H1 (cell line): Measurements from ENCODE around the gene ZFAND3. TPM values are rescaled to one million over a fixed set of nuclear protein-coding genes. Genes with fewer than 3 reads are reported as not detected.

Experiments
- CTCF ChIA-PET: fragments of 300-600 bp; sonication (Branson Sonifier 250); formaldehyde crosslinking; loops from one replicate; lab custom pipeline; 2021; ENCODE audit not compliant: partially characterized antibody; lab: Charles Lee
- POLR2A ChIA-PET: fragments of 300-600 bp; sonication (Branson Sonifier 250); formaldehyde crosslinking; loops from one replicate; lab custom pipeline; 2021; ENCODE audit warnings: inconsistent platforms; ENCODE audit not compliant: partially characterized antibody; lab: Charles Lee
- DNase-seq, 2 experiments: peaks; one replicate each; pipeline versions ENCODE4 v3.0.0 to v3.0.0-alpha.2; 2010 to 2022; ENCODE audit warnings: low spot score in 2 of 2, low read depth in 1 of 2, mixed read lengths in 1 of 2
- FAIRE-seq: peaks from 2 replicates; lab custom pipeline; 2011; peaks lifted over from hg19 to GRCh38; lab: Jason Lieb, UNC
- H2AFZ ChIP-seq: 2 replicates; pipeline ENCODE4 v1.8.1; 2012; ENCODE audit warnings: low read length, inconsistent platforms
- H2AK5ac ChIP-seq: 2 replicates; pipeline ENCODE4 v1.6.1; 2013; ENCODE audit warnings: low read depth, low read length
- H2BK120ac ChIP-seq: replicated peaks from 2 replicates; pipeline ENCODE3; 2013; ENCODE audit warnings: low read depth, low read length, inconsistent platforms
- H2BK12ac ChIP-seq: 2 replicates; pipeline ENCODE4 v1.6.1; 2013; ENCODE audit warnings: low read depth, low read length
- H2BK15ac ChIP-seq: 2 replicates; pipeline ENCODE4 v1.6.1; 2013; ENCODE audit warnings: low read length
- H2BK20ac ChIP-seq: 2 replicates; pipeline ENCODE4 v1.6.1; 2013; ENCODE audit warnings: low read length
- H2BK5ac ChIP-seq: 2 replicates; pipeline ENCODE4 v1.6.1; 2013; ENCODE audit warnings: low read depth, low read length
- H3K14ac ChIP-seq: 2 replicates; pipeline ENCODE4 v1.6.1; 2013; ENCODE audit warnings: inconsistent platforms; ENCODE audit not compliant: insufficient read length
- H3K18ac ChIP-seq: 2 replicates; pipeline ENCODE4 v1.6.1; 2013; ENCODE audit warnings: low read length; ENCODE audit errors: extremely low read depth
- H3K23ac ChIP-seq: 2 replicates; pipeline ENCODE4 v1.6.1; 2013; ENCODE audit warnings: inconsistent platforms; ENCODE audit not compliant: insufficient read length
- H3K23me2 ChIP-seq: 2 replicates; pipeline ENCODE4 v1.6.1; 2013; ENCODE audit warnings: low read depth, low read length
- H3K27ac ChIP-seq: 2 replicates; pipeline ENCODE4 v1.6.1; 2011; ENCODE audit warnings: low read depth, low read length, inconsistent platforms
- H3K27me3 ChIP-seq, 4 experiments: replicated peaks in 1 of 4; 1 replicate in 1 of 4; 2 replicates in 3 of 4; pipeline versions ENCODE4 v1.6.1 to v1.8.1; 2011 to 2013; ENCODE audit warnings: low read length in 3 of 4, mild to moderate bottlenecking in 3 of 4, inconsistent platforms in 2 of 4, mixed read lengths in 2 of 4, moderate library complexity in 1 of 4; ENCODE audit not compliant: control insufficient read depth in 3 of 4, insufficient read depth in 3 of 4; ENCODE audit errors: extremely low read depth in 1 of 4
- H3K36me3 ChIP-seq, 4 experiments: 2 replicates each; pipeline versions ENCODE4 v1.6.1 to v1.8.1; 2011 to 2013; ENCODE audit warnings: mild to moderate bottlenecking in 4 of 4, low read length in 3 of 4, moderate library complexity in 2 of 4, control low read depth in 1 of 4, inconsistent platforms in 1 of 4; ENCODE audit not compliant: insufficient read depth in 4 of 4, control insufficient read depth in 2 of 4
- H3K4ac ChIP-seq: replicated peaks from 2 replicates; pipeline ENCODE3; 2013; ENCODE audit warnings: low read length, low read depth, mixed read lengths, inconsistent platforms; ENCODE audit not compliant: insufficient read length
- H3K4me1 ChIP-seq, 4 experiments: replicated peaks in 1 of 4; 1 replicate in 1 of 4; 2 replicates in 3 of 4; pipeline versions ENCODE4 v1.6.1 to v1.8.1; 2011 to 2013; ENCODE audit warnings: low read length in 3 of 4, inconsistent platforms in 2 of 4, mixed read lengths in 1 of 4; ENCODE audit not compliant: insufficient read depth in 4 of 4, control insufficient read depth in 3 of 4
- H3K4me2 ChIP-seq, 2 experiments: 2 replicates each; pipeline versions ENCODE4 v1.6.1 to v1.8.1; 2011 to 2013; ENCODE audit warnings: low read depth in 2 of 2, low read length in 2 of 2, control low read depth in 1 of 2, inconsistent platforms in 1 of 2, mild to moderate bottlenecking in 1 of 2; ENCODE audit not compliant: insufficient read depth in 1 of 2
- H3K4me3 ChIP-seq, 4 experiments: fragments of 200-600, 300-600 bp in 1 of 4; sonication (generic), shearing (Covaris generic), sonication (Bioruptor Twin) in 1 of 4; 2 replicates each; pipeline versions ENCODE4 v1.5.1 to v1.8.1; 2011 to 2016; ENCODE audit warnings: low read length in 4 of 4, low read depth in 3 of 4, control low read depth in 2 of 4, inconsistent platforms in 2 of 4, mild to moderate bottlenecking in 2 of 4, mixed read lengths in 1 of 4, moderate library complexity in 1 of 4; ENCODE audit not compliant: insufficient read depth in 2 of 4; ENCODE audit errors: extremely low read depth in 1 of 4
- H3K56ac ChIP-seq: replicated peaks from 2 replicates; pipeline ENCODE3; 2013; ENCODE audit warnings: low read depth, mild to moderate bottlenecking, mixed read lengths, low read length, inconsistent platforms; ENCODE audit not compliant: insufficient read length
- H3K79me1 ChIP-seq: 2 replicates; pipeline ENCODE4 v1.6.1; 2013; ENCODE audit warnings: low read depth, low read length, control low read depth
- H3K79me2 ChIP-seq, 2 experiments: 2 replicates each; pipeline versions ENCODE4 v1.6.1 to v1.8.1; 2012 to 2013; ENCODE audit warnings: low read length in 2 of 2, mild to moderate bottlenecking in 2 of 2, inconsistent platforms in 1 of 2; ENCODE audit not compliant: insufficient read depth in 2 of 2, control insufficient read depth in 1 of 2
- H3K9ac ChIP-seq, 4 experiments: replicated peaks in 1 of 4; 1 replicate in 1 of 4; 2 replicates in 3 of 4; pipeline versions ENCODE4 v1.6.1 to v1.8.1; 2011 to 2013; ENCODE audit warnings: low read depth in 3 of 4, low read length in 3 of 4, control low read depth in 2 of 4, mild to moderate bottlenecking in 2 of 4, moderate library complexity in 2 of 4, inconsistent platforms in 1 of 4; ENCODE audit errors: extremely low read depth in 1 of 4
- H3K9me3 ChIP-seq, 2 experiments: 2 replicates each; pipeline versions ENCODE4 v1.6.1 to v1.8.1; 2012 to 2013; ENCODE audit warnings: mild to moderate bottlenecking in 2 of 2, moderate library complexity in 2 of 2, control low read depth in 1 of 2, inconsistent platforms in 1 of 2, low read depth in 1 of 2, low read length in 1 of 2, mixed read lengths in 1 of 2; ENCODE audit not compliant: insufficient read depth in 2 of 2
- H4K20me1 ChIP-seq, 2 experiments: replicated peaks in 1 of 2; 2 replicates each; pipeline versions ENCODE3 to v1.8.1; 2011 to 2013; ENCODE audit warnings: inconsistent platforms in 2 of 2, low read length in 2 of 2, mild to moderate bottlenecking in 1 of 2; ENCODE audit not compliant: insufficient read depth in 2 of 2, control insufficient read depth in 1 of 2
- H4K5ac ChIP-seq: 2 replicates; pipeline ENCODE4 v1.6.1; 2013; ENCODE audit warnings: low read length, low read depth, mixed read lengths, inconsistent platforms; ENCODE audit not compliant: insufficient read length
- H4K8ac ChIP-seq: 2 replicates; pipeline ENCODE4 v1.8.0; 2013; ENCODE audit warnings: mild to moderate bottlenecking, moderate library complexity, low read length, inconsistent platforms; ENCODE audit not compliant: insufficient read depth; ENCODE audit errors: extremely low read depth
- H4K91ac ChIP-seq: replicated peaks from 2 replicates; pipeline ENCODE3; 2013; ENCODE audit warnings: low read length, mixed read lengths, inconsistent platforms; ENCODE audit not compliant: insufficient read length
- ATF3 ChIP-seq: IDR thresholded peaks from 2 replicates; pipeline ENCODE4 v1.6.1; 2011; ENCODE audit warnings: low read depth, mild to moderate bottlenecking, low read length; ENCODE audit not compliant: insufficient read depth
- CBX5 ChIP-seq: fragments of 300-800, 300-1000 bp; sonication (generic); IDR thresholded peaks from 2 replicates; pipeline ENCODE4 v1.7.1; 2016; ENCODE audit warnings: antibody characterized with exemption, low read length, low read depth
- E2F6 ChIP-seq: IDR thresholded peaks from 2 replicates; pipeline ENCODE4 v1.6.1; 2012; ENCODE audit warnings: inconsistent platforms
- GTF2F1 ChIP-seq: IDR thresholded peaks from 2 replicates; pipeline ENCODE4 v1.6.1; 2012; ENCODE audit warnings: low read depth, low read length, improper control_type of control experiment, borderline replicate concordance
- HDAC6 ChIP-seq: IDR thresholded peaks from one replicate; pipeline ENCODE4 v1.7.1; 2012; ENCODE audit warnings: low read depth, mild to moderate bottlenecking, inconsistent platforms, low read length, moderate library complexity
- JUND ChIP-seq: IDR thresholded peaks from 2 replicates; pipeline ENCODE4 v1.6.1; 2011; ENCODE audit warnings: mild to moderate bottlenecking, improper control_type of control experiment, low read length
- POLR2AphosphoS5 ChIP-seq: IDR thresholded peaks from 2 replicates; pipeline ENCODE4 v1.6.1; 2011; ENCODE audit warnings: low read depth, low read length
- RAD21 ChIP-seq, 2 experiments: IDR thresholded peaks in 1 of 2; conservative IDR thresholded peaks in 1 of 2; 2 replicates each; pipeline ENCODE4 v1.6.1; 2011; ENCODE audit warnings: low read depth in 2 of 2, low read length in 2 of 2, improper control_type of control experiment in 1 of 2, inconsistent platforms in 1 of 2, mild to moderate bottlenecking in 1 of 2, moderate library complexity in 1 of 2
- SP4 ChIP-seq: IDR thresholded peaks from 2 replicates; pipeline ENCODE4 v1.6.1; 2012; ENCODE audit warnings: low read length, inconsistent platforms
- USF2 ChIP-seq: IDR thresholded peaks from 2 replicates; pipeline ENCODE4 v1.6.1; 2011; ENCODE audit warnings: low read length, improper control_type of control experiment
- WGBS, 2 experiments: shearing (Covaris generic) in 1 of 2; methylation state at CpG; one replicate each; pipeline versions ENCODE4 v1.1.6 to v1.1.7; 2013 to 2015; ENCODE audit warnings: low lambda C conversion rate in 2 of 2, mixed read lengths in 2 of 2, inconsistent platforms in 1 of 2, low coverage in 1 of 2, missing lambda C conversion rate in 1 of 2; ENCODE audit not compliant: insufficient replicate concordance in 2 of 2, insufficient coverage in 1 of 2, insufficient read length in 1 of 2; ENCODE audit errors: extremely low coverage in 1 of 2, missing lambda C conversion rate in 1 of 2; 5-methylcytosine and 5-hydroxymethylcytosine counted together
- polyA plus RNA-seq, 7 experiments: library from polyadenylated mRNA; depleted of rRNA in 3 of 7; stranded (reverse) in 5 of 7; unstranded in 2 of 7; fragments of >200 nt in 5 of 7; fragments of 200-250 nt in 2 of 7; gene quantifications; 1 replicate in 5 of 7; 2 replicates in 1 of 7; 4 replicates in 1 of 7; pipeline versions ENCODE4 v1.2.1 to v1.2.3, GENCODE V29; 2011 to 2013; ENCODE audit warnings: missing spikeins in 2 of 7, mixed read lengths in 2 of 7
- total RNA-seq: library from RNA; stranded (reverse); fragmentation: NEBNext Ultra II Directional; extraction: Animal tissue kit (Norgen Biotek cat#: 25700); gene quantifications from 2 replicates; pipeline ENCODE4 v1.2.1, GENCODE V29; 2021

Gene ZFAND3
- total and polyA plus RNA-seq, 2 of the 8 experiments (the other 6 are each of a cell fraction or from before 2014, with no cell fraction given) = 13.0 to 51.3 TPM

- H3K27me3 ChIP-seq = no peaks in the 10 kb centered on the region
- H3K23ac ChIP-seq = no peak overlapping the region
- DNase-seq (no peak), FAIRE-seq (no peak)
- POLR2A ChIA-PET = interaction anchor here (0.6 to 1.2 kb wide), 2 partner anchors 15 to 25 kb away, joined by 3 read pairs; no protein-coding TSS in a partner anchor
- H3K79me2 ChIP-seq = no peaks in the 10 kb centered on the region
- TF ChIP-seq RAD21 (IDR thresholded peaks at IDR 0.05 in 1 of 2, conservative IDR thresholded peaks at IDR 0.05 in 1 of 2; ENCODE audit: low read depth in 2 of 2, low read length in 2 of 2) = no peak
- no peak for TF ChIP-seq CBX5
- TF ChIP-seq USF2 = no peak
- TF ChIP-seq SP4 = no peak
- no peak for TF ChIP-seq HDAC6
- TF ChIP-seq GTF2F1 = no peak
- TF ChIP-seq POLR2AphosphoS5 = no peak
- no peak for TF ChIP-seq JUND
- TF ChIP-seq ATF3 = no peak
- no peak for TF ChIP-seq E2F6
- H4K5ac ChIP-seq = no peak overlapping the region
- no peak overlapping the region for H3K27ac ChIP-seq
- H2BK5ac ChIP-seq = no peak overlapping the region
- H3K9ac ChIP-seq = no peak overlapping the region
- CTCF ChIA-PET = interaction anchor here (0.9 to 1.7 kb wide), 4 partner anchors 105 to 561 kb away, joined by 3 to 5 read pairs (median 4); no protein-coding TSS in a partner anchor
- H3K23me2 ChIP-seq = no peaks in the 10 kb centered on the region
- H4K20me1 ChIP-seq = peaks cover 0 to 2% of the 10 kb centered on the region in 2 experiments
- no peaks in the 10 kb centered on the region for H3K36me3 ChIP-seq
- no peak overlapping the region; the same call in 1 of the 2 replicates for H4K8ac ChIP-seq
- no peak overlapping the region for H2BK120ac ChIP-seq
- peaks cover 0 to 23% (median 9%) of the 10 kb centered on the region in 4 experiments; a peak in 6 of 7 replicates for H3K4me1 ChIP-seq
- no peak overlapping the region for H2BK20ac ChIP-seq
- H3K4ac ChIP-seq = no peak overlapping the region
- H2BK15ac ChIP-seq = no peak overlapping the region
- H3K4me2 ChIP-seq = no peak overlapping the region
- no peak overlapping the region for H4K91ac ChIP-seq
- no peak overlapping the region for H3K18ac ChIP-seq
- no peak overlapping the region for H3K56ac ChIP-seq
- H2AFZ ChIP-seq = no peak overlapping the region
- no peak overlapping the region for H3K14ac ChIP-seq
- no peak overlapping the region for H3K4me3 ChIP-seq
- H3K9me3 ChIP-seq = no peaks in the 10 kb centered on the region
- WGBS, 2 experiments = 84% methylated on average over 13 of the region's 13 CpGs; no CpG with 5 or more reads in 1 of the 2 experiments
- no peak overlapping the region for H2AK5ac ChIP-seq
- H3K79me1 ChIP-seq = no peaks in the 10 kb centered on the region
- no peak overlapping the region for H2BK12ac ChIP-seq
Observed at GRCh38 chr6:38171997-38172738, 352.6 kb downstream of the ZFAND3 start.
